Measurements from ENCODE around the gene TFCP2. TPM values are rescaled to one million over a fixed set of nuclear protein-coding genes. Genes with fewer than 3 reads are reported as not detected.

TFCP2 gene
- polyA plus RNA-seq, 3 donors: 7.1 to 25.4 (median 14.2) TPM

DNA sequence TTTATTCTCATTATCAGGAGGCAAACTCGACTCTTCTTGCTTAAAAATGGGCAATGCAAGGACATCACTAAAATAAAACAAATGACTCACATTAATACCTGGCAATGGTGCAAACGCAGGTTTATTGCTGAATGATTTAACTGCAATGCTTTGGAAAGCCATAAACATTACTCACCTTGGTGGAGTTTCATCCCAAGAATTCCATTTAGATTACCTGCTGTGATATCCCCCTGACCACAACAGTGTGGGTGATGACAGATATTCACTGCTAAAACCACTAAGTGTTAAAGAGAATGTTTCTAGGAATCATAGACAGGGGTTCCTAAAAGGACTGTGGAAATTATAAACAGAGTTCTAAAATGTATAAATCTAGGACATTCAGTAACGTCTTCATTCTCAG, 54.2 kb downstream of the TFCP2 start:
- Mint-ChIP-seq H3K4me1 (no peaks in the 10 kb centered on the region), H3K4me3 (no peak overlapping the region), H3K27ac (no peak overlapping the region), H3K9me3 (no peaks in the 10 kb centered on the region), H3K36me3 (peaks cover 41 to 62% of the 10 kb centered on the region in 2 donors), H3K27me3 (ENCODE audit: low read depth in 3 of 3) (no peaks in the 10 kb centered on the region)
- peaks cover 36 to 57% of the 10 kb centered on the region in 2 donors for H3K36me3 ChIP-seq (replicated peaks in 1 of 2; ENCODE audit: control insufficient read depth in 1 of 2, insufficient read depth in 2 of 2, low read length in 2 of 2)
- H3K4me3 ChIP-seq (replicated peaks in 1 of 3; ENCODE audit: low read depth in 2 of 3, low read length in 3 of 3): no peak overlapping the region
- H3K79me2 ChIP-seq (ENCODE audit: insufficient read depth, low read length): no peaks in the 10 kb centered on the region
- DNase-seq: no peak
- peaks cover 10% of the 10 kb centered on the region for H4K20me1 ChIP-seq (ENCODE audit: insufficient read depth, low read length)
- intact Hi-C loops (cut with micrococcal nuclease): no loop called here
- TF ChIP-seq, protein P1, sequence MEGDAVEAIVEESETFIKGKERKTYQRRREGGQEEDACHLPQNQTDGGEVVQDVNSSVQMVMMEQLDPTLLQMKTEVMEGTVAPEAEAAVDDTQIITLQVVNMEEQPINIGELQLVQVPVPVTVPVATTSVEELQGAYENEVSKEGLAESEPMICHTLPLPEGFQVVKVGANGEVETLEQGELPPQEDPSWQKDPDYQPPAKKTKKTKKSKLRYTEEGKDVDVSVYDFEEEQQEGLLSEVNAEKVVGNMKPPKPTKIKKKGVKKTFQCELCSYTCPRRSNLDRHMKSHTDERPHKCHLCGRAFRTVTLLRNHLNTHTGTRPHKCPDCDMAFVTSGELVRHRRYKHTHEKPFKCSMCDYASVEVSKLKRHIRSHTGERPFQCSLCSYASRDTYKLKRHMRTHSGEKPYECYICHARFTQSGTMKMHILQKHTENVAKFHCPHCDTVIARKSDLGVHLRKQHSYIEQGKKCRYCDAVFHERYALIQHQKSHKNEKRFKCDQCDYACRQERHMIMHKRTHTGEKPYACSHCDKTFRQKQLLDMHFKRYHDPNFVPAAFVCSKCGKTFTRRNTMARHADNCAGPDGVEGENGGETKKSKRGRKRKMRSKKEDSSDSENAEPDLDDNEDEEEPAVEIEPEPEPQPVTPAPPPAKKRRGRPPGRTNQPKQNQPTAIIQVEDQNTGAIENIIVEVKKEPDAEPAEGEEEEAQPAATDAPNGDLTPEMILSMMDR (IDR thresholded peaks at IDR 0.05): no peak
- H3K27ac ChIP-seq (ENCODE audit: low read depth in 1 of 2, low read length in 2 of 2): no peak overlapping the region
- H3K4me2 ChIP-seq (replicated peaks; ENCODE audit: extremely low read depth, low read length, poor library complexity, severe bottlenecking): no peak overlapping the region
- no peaks in the 10 kb centered on the region for H3K4me1 ChIP-seq (ENCODE audit: control insufficient read depth in 1 of 2, insufficient read depth in 2 of 2, low read length in 2 of 2)
- WGBS (ENCODE audit: insufficient coverage): 90% methylated on average over 2 of the region's 3 CpGs
- H3K9me3 ChIP-seq (replicated peaks in 1 of 2; ENCODE audit: control insufficient read depth in 1 of 2, insufficient read depth in 1 of 2, low read length in 2 of 2): no peaks in the 10 kb centered on the region
- no peaks in the 10 kb centered on the region for H3K27me3 ChIP-seq (ENCODE audit: control insufficient read depth in 2 of 2, insufficient read depth in 2 of 2, low read length in 2 of 2)
- H2AFZ ChIP-seq (ENCODE audit: insufficient read depth, low read depth, low read length, poor library complexity, severe bottlenecking): no peak overlapping the region
- no peak overlapping the region for H3K9ac ChIP-seq (ENCODE audit: insufficient read depth, low read length, poor library complexity, severe bottlenecking)

DNA sequence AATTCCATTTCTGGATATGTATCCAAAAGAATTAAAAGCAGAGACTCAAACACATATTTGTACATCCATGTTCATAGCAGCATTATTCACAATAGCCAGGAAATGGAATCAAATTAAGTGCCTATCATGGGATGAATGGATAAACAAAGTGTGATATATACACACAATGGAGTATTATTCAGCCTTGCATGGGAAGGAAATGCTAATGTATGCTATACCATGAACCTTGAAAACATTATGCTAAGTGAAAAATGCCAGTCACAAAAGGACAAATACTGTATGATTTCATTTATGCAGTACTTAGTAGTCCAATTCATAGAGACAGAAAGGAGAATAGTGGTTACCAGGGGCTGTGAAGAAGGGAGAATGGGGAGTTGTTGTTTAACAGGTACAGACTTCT, 57.4 kb downstream of the TFCP2 start:
- no peak overlapping the region for H3K27ac ChIP-seq (ENCODE audit: low read depth in 1 of 2, low read length in 2 of 2)
- no peak overlapping the region for H2AFZ ChIP-seq (ENCODE audit: insufficient read depth, low read depth, low read length, poor library complexity, severe bottlenecking)
- no peaks in the 10 kb centered on the region for H3K79me2 ChIP-seq (ENCODE audit: insufficient read depth, low read length)
- Mint-ChIP-seq H3K4me3 (no peak overlapping the region), H3K4me1 (no peaks in the 10 kb centered on the region), H3K36me3 (peaks cover 61 to 87% of the 10 kb centered on the region in 2 donors), H3K27ac (peak overlapping the region in 1 of 7 donors; percentile 2), H3K27me3 (ENCODE audit: low read depth in 3 of 3) (no peaks in the 10 kb centered on the region), H3K9me3 (no peaks in the 10 kb centered on the region)
- H3K4me2 ChIP-seq (replicated peaks; ENCODE audit: extremely low read depth, low read length, poor library complexity, severe bottlenecking): no peak overlapping the region
- intact Hi-C loops (cut with micrococcal nuclease): no loop called here
- DNase-seq: no peak
- H3K36me3 ChIP-seq (replicated peaks in 1 of 2; ENCODE audit: control insufficient read depth in 1 of 2, insufficient read depth in 2 of 2, low read length in 2 of 2): peaks cover 57 to 87% of the 10 kb centered on the region in 2 donors
- peaks cover 6% of the 10 kb centered on the region for H4K20me1 ChIP-seq (ENCODE audit: insufficient read depth, low read length)
- H3K9me3 ChIP-seq (replicated peaks in 1 of 2; ENCODE audit: control insufficient read depth in 1 of 2, insufficient read depth in 1 of 2, low read length in 2 of 2): no peaks in the 10 kb centered on the region
- H3K4me1 ChIP-seq (ENCODE audit: control insufficient read depth in 1 of 2, insufficient read depth in 2 of 2, low read length in 2 of 2): no peaks in the 10 kb centered on the region
- TF ChIP-seq, protein P1 (IDR thresholded peaks at IDR 0.05): no peak
- no peaks in the 10 kb centered on the region for H3K27me3 ChIP-seq (ENCODE audit: control insufficient read depth in 2 of 2, insufficient read depth in 2 of 2, low read length in 2 of 2)
- H3K4me3 ChIP-seq (replicated peaks in 1 of 3; ENCODE audit: low read depth in 2 of 3, low read length in 3 of 3): no peak overlapping the region
- no peak overlapping the region for H3K9ac ChIP-seq (ENCODE audit: insufficient read depth, low read length, poor library complexity, severe bottlenecking)
